Sigmoid colon (tissue), 3 donors: Measurements from ENCODE around the gene PPAT.

Source experiments
- POLR2A ChIP-seq, 2 donors: fragments of 450-650 bp; IDR thresholded peaks; one replicate each; pipeline ENCODE4 v1.6.1; 2016; ENCODE audit warnings: antibody characterized with exemption in 2 of 2, mild to moderate bottlenecking in 2 of 2, moderate library complexity in 2 of 2
- TF ChIP-seq, protein P1 (sequence below), 4 experiments: fragments of 450-650 bp in 3 of 4; fragments of 200-600 bp in 1 of 4; IDR thresholded peaks; one replicate each; pipeline ENCODE4 v1.5.1; 2016 to 2019; ENCODE audit warnings: antibody characterized with exemption in 4 of 4, mild to moderate bottlenecking in 3 of 4, moderate library complexity in 2 of 4

DNA sequence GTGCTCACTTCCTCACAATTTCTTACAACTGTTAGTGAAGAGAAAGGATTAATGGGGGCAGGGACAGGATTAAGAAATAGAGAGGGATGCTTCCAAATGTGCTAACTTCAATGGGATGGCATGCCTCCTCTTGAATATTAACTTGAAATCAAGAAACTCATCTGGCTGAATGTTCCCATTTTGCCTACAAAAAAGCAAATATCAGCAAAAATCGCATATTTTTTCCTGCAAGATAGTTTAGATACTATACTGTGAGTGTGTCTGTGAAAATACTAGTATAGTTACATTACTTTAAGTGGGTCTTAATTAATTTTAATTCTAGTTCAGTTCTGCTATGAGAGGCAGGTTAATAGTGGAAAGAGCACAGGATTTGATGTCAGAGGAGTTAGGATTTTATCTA, 5.6 kb upstream of the PPAT start:
- TF ChIP-seq, protein P1, sequence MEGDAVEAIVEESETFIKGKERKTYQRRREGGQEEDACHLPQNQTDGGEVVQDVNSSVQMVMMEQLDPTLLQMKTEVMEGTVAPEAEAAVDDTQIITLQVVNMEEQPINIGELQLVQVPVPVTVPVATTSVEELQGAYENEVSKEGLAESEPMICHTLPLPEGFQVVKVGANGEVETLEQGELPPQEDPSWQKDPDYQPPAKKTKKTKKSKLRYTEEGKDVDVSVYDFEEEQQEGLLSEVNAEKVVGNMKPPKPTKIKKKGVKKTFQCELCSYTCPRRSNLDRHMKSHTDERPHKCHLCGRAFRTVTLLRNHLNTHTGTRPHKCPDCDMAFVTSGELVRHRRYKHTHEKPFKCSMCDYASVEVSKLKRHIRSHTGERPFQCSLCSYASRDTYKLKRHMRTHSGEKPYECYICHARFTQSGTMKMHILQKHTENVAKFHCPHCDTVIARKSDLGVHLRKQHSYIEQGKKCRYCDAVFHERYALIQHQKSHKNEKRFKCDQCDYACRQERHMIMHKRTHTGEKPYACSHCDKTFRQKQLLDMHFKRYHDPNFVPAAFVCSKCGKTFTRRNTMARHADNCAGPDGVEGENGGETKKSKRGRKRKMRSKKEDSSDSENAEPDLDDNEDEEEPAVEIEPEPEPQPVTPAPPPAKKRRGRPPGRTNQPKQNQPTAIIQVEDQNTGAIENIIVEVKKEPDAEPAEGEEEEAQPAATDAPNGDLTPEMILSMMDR (IDR thresholded peaks at IDR 0.05), result no peak
- TF ChIP-seq POLR2A (IDR thresholded peaks at IDR 0.05), result no peak
